ENCODE results near the gene NFAM1. TPM values are rescaled to one million over a fixed set of nuclear protein-coding genes. Genes with fewer than 3 reads are reported as not detected.

The NFAM1 gene
- total RNA-seq, 2 donors from 2014 or later: 0.64 to 2.1 TPM

GRCh38 chr22:42470366-42471082 is 38.3 kb upstream of the NFAM1 start:
- Histone ChIP-seq H3K4me1 (no peaks in the 10 kb centered on the region), H3K27ac (no peak overlapping the region), H3K27me3 (no peaks in the 10 kb centered on the region), H3K9ac (ENCODE audit: low read depth in 2 of 2, low read length in 2 of 2) (no peak overlapping the region), H3K4me3 (no peak overlapping the region), H3K9me3 (no peaks in the 10 kb centered on the region), H3K36me3 (no peaks in the 10 kb centered on the region)
- TF ChIP-seq CTCF (IDR thresholded peaks at IDR 0.05): no peak
- DNase-seq: no peak
- intact Hi-C loops (cut with DNase I): no loop called here

GRCh38 chr22:42468841-42469240 is 36.6 kb upstream of the NFAM1 start:
- Histone ChIP-seq H3K27me3 (no peaks in the 10 kb centered on the region), H3K27ac (no peak overlapping the region), H3K4me3 (no peak overlapping the region), H3K36me3 (no peaks in the 10 kb centered on the region), H3K4me1 (no peaks in the 10 kb centered on the region), H3K9me3 (no peaks in the 10 kb centered on the region), H3K9ac (ENCODE audit: low read depth in 2 of 2, low read length in 2 of 2) (no peak overlapping the region)
- no peak for TF ChIP-seq CTCF (IDR thresholded peaks at IDR 0.05)
- DNase-seq: no peak
- intact Hi-C loops (cut with DNase I): no loop called here

- Histone ChIP-seq H3K36me3 (no peaks in the 10 kb centered on the region), H3K9me3 (no peaks in the 10 kb centered on the region), H3K27ac (no peak overlapping the region), H3K4me3 (no peak overlapping the region), H3K27me3 (peaks cover 5% of the 10 kb centered on the region), H3K9ac (ENCODE audit: low read depth in 2 of 2, low read length in 2 of 2) (no peak overlapping the region), H3K4me1 (no peaks in the 10 kb centered on the region)
- intact Hi-C loops (cut with DNase I): no loop called here
- TF ChIP-seq CTCF (IDR thresholded peaks at IDR 0.05): no peak
- no peak for DNase-seq
These were observed 29.8 kb upstream of the NFAM1 start for GRCh38 chr22:42462016-42462415.

- Histone ChIP-seq H3K36me3 (no peaks in the 10 kb centered on the region), H3K4me1 (no peaks in the 10 kb centered on the region), H3K27me3 (peaks cover 5% of the 10 kb centered on the region), H3K9me3 (no peaks in the 10 kb centered on the region), H3K9ac (ENCODE audit: low read depth in 2 of 2, low read length in 2 of 2) (no peak overlapping the region), H3K4me3 (no peak overlapping the region), H3K27ac (no peak overlapping the region)
- intact Hi-C loops (cut with DNase I): no loop called here
- DNase-seq: no peak
- TF ChIP-seq CTCF (IDR thresholded peaks at IDR 0.05): no peak
These were observed 29.3 kb upstream of the NFAM1 start for GRCh38 chr22:42461511-42461910.

- peak; percentile 51 for DNase-seq
- Histone ChIP-seq H3K9ac (ENCODE audit: low read depth in 2 of 2, low read length in 2 of 2) (no peak overlapping the region), H3K36me3 (no peaks in the 10 kb centered on the region), H3K4me3 (no peak overlapping the region), H3K27ac (no peak overlapping the region), H3K9me3 (no peaks in the 10 kb centered on the region), H3K27me3 (peaks cover 5% of the 10 kb centered on the region), H3K4me1 (no peaks in the 10 kb centered on the region)
- intact Hi-C loops (cut with DNase I): no loop called here
- no peak for TF ChIP-seq CTCF (IDR thresholded peaks at IDR 0.05)
These were observed 27.3 kb upstream of the NFAM1 start for GRCh38 chr22:42459287-42460063.

All from colonic mucosa (tissue), 4 donors.